Smooth muscle cell (in vitro differentiated cells): ENCODE measurements around the gene SYS1. TPM values are rescaled to one million over a fixed set of nuclear protein-coding genes. Genes with fewer than 3 reads are reported as not detected.

Experiments
- DNase-seq: peaks from one replicate; lab custom pipeline; 2025; ENCODE audit not compliant: unreplicated experiment; lab: John Stamatoyannopoulos, UW
- H2AFZ ChIP-seq: fragments of 200-600 bp; sonication (generic); 2 replicates; pipeline ENCODE4 v1.6.0; 2016; ENCODE audit warnings: antibody characterized with exemption, low read depth, mild to moderate bottlenecking
- H3F3A ChIP-seq: fragments of 200-600 bp; sonication (generic); 2 replicates; pipeline ENCODE4 v1.6.0; 2017; ENCODE audit warnings: antibody characterized with exemption, low read depth
- H3K27ac ChIP-seq: fragments of 200-600 bp; sonication (generic); 2 replicates; pipeline ENCODE4 v1.5.1; 2016; ENCODE audit warnings: low read depth, mild to moderate bottlenecking
- H3K27me3 ChIP-seq: fragments of 200-600 bp; sonication (generic); 2 replicates; pipeline ENCODE4 v1.6.1; 2016; ENCODE audit warnings: low read depth, mild to moderate bottlenecking
- H3K36me3 ChIP-seq: fragments of 200-600 bp; sonication (generic); 2 replicates; pipeline ENCODE4 v1.5.1; 2016; ENCODE audit warnings: low read depth
- H3K4me1 ChIP-seq: fragments of 200-600 bp; sonication (generic); 2 replicates; pipeline ENCODE4 v1.5.1; 2016; ENCODE audit warnings: low read depth
- H3K4me2 ChIP-seq: fragments of 200-600 bp; sonication (generic); 2 replicates; pipeline ENCODE4 v1.6.0; 2016; ENCODE audit warnings: mild to moderate bottlenecking
- H3K4me3 ChIP-seq: fragments of 200-600 bp; sonication (generic); 2 replicates; pipeline ENCODE4 v1.5.1; 2016; ENCODE audit warnings: mild to moderate bottlenecking
- H3K79me2 ChIP-seq: fragments of 200-600 bp; sonication (generic); 2 replicates; pipeline ENCODE4 v1.6.0; 2016; ENCODE audit warnings: low read depth, mild to moderate bottlenecking
- H3K9ac ChIP-seq: fragments of 200-600 bp; sonication (generic); 2 replicates; pipeline ENCODE4 v1.6.0; 2016; ENCODE audit warnings: low read depth
- H3K9me3 ChIP-seq: fragments of 200-600 bp; sonication (generic); replicated peaks from 2 replicates; pipeline ENCODE4 v1.5.1; 2016; ENCODE audit warnings: low read depth
- H4K20me1 ChIP-seq: fragments of 200-600 bp; sonication (generic); 2 replicates; pipeline ENCODE4 v1.6.0; 2016; ENCODE audit warnings: low read depth
- CTCF ChIP-seq: fragments of 200-600 bp; sonication (generic); IDR thresholded peaks from 2 replicates; pipeline ENCODE4 v1.5.1; 2017; ENCODE audit warnings: borderline replicate concordance, mild to moderate bottlenecking, antibody characterized with exemption; ENCODE audit not compliant: insufficient read depth, poor library complexity, severe bottlenecking
- whole genome bisulfite sequencing: methylation state at CpG from one replicate; pipeline ENCODE4 v1.1.7; 2016; ENCODE audit warnings: low lambda C conversion rate; 5-methylcytosine and 5-hydroxymethylcytosine counted together
- polyA plus RNA-seq: library from polyadenylated mRNA; unstranded; fragments of >200 nt; fragmentation: Nextera tagmentation; extraction: Ambion mirVana; gene quantifications from 2 replicates; pipeline ENCODE4 v1.2.1, GENCODE V29; 2016
- total RNA-seq: library from RNA; depleted of rRNA; stranded (reverse); fragments of >200 nt; gene quantifications from 2 replicates; pipeline ENCODE4 v1.2.3, GENCODE V29; 2014

SYS1 gene
- total and polyA plus RNA-seq, 2 experiments from 2014 or later = 14.5 to 17.0 TPM

GRCh38 chr20:45405571-45406259 is 42.8 kb downstream of the SYS1 start:
- Histone ChIP-seq H3K4me1 (no peaks in the 10 kb centered on the region), H4K20me1 (no peaks in the 10 kb centered on the region), H3K4me3 (peak overlapping the region; percentile 75), H3K9ac (no peak overlapping the region), H3K27me3 (peaks cover 39% of the 10 kb centered on the region), H2AFZ (no peak overlapping the region), H3K36me3 (no peaks in the 10 kb centered on the region), H3K27ac (no peak overlapping the region), H3F3A (no peaks in the 10 kb centered on the region), H3K9me3 (no peaks in the 10 kb centered on the region), H3K79me2 (no peaks in the 10 kb centered on the region), H3K4me2 (peak overlapping the region; percentile 98)
- no peak for TF ChIP-seq CTCF
- no peak for DNase-seq
- WGBS = 6% methylated on average over 34 of the region's 49 CpGs

- Histone ChIP-seq H3K4me3 (peak overlapping the region; percentile 75), H3K9ac (peak overlapping the region; percentile 61), H3K9me3 (no peaks in the 10 kb centered on the region), H4K20me1 (no peaks in the 10 kb centered on the region), H3K27me3 (peaks cover 39% of the 10 kb centered on the region), H2AFZ (peak overlapping the region; percentile 66), H3K79me2 (no peaks in the 10 kb centered on the region), H3K36me3 (no peaks in the 10 kb centered on the region), H3K4me1 (no peaks in the 10 kb centered on the region), H3K27ac (no peak overlapping the region), H3F3A (no peaks in the 10 kb centered on the region), H3K4me2 (peak overlapping the region; percentile 98)
- TF ChIP-seq CTCF = no peak
- no peak for DNase-seq
- WGBS = 1% methylated on average over 37 of the region's 87 CpGs
These were observed 43.5 kb downstream of the SYS1 start for GRCh38 chr20:45406260-45407066.

GRCh38 chr20:45407067-45407745 is 44.2 kb downstream of the SYS1 start:
- Histone ChIP-seq H3K9me3 (no peaks in the 10 kb centered on the region), H3K4me2 (peak overlapping the region; percentile 98), H3K27me3 (peaks cover 39% of the 10 kb centered on the region), H3K79me2 (no peaks in the 10 kb centered on the region), H3K4me3 (peak overlapping the region; percentile 75), H3K27ac (no peak overlapping the region), H2AFZ (peak overlapping the region; percentile 66), H4K20me1 (no peaks in the 10 kb centered on the region), H3K36me3 (no peaks in the 10 kb centered on the region), H3K4me1 (no peaks in the 10 kb centered on the region), H3F3A (no peaks in the 10 kb centered on the region), H3K9ac (peak overlapping the region; percentile 61)
- no peak for TF ChIP-seq CTCF
- DNase-seq = no peak
- 11% methylated on average over 26 of the region's 30 CpGs for WGBS
